IPS-15b (cell line): ENCODE measurements around the gene ART1.
"Not testable (repeated sequence)": the region's sequence is repeated elsewhere in the genome, so short reads cannot be mapped to it uniquely, and the experiment has no call there.

Experiments
- H3K27me3 ChIP-seq: one replicate; pipeline ENCODE4 v1.6.1; 2013; ENCODE audit warnings: low read length; ENCODE audit not compliant: control insufficient read depth, insufficient read depth
- H3K36me3 ChIP-seq: one replicate; pipeline ENCODE4 v1.6.1; 2013; ENCODE audit warnings: low read length; ENCODE audit not compliant: control insufficient read depth, insufficient read depth
- H3K4me1 ChIP-seq: one replicate; pipeline ENCODE4 v1.6.1; 2013; ENCODE audit warnings: mild to moderate bottlenecking, low read length; ENCODE audit not compliant: control insufficient read depth, insufficient read depth
- H3K4me3 ChIP-seq: one replicate; pipeline ENCODE4 v1.5.1; 2013; ENCODE audit warnings: low read depth, low read length
- H3K9ac ChIP-seq: one replicate; pipeline ENCODE4 v1.6.1; 2013; ENCODE audit warnings: low read depth, mild to moderate bottlenecking, low read length
- H3K9me3 ChIP-seq: one replicate; pipeline ENCODE4 v1.6.1; 2013; ENCODE audit warnings: mild to moderate bottlenecking, low read length; ENCODE audit not compliant: control insufficient read depth, insufficient read depth

Gene ART1

DNA sequence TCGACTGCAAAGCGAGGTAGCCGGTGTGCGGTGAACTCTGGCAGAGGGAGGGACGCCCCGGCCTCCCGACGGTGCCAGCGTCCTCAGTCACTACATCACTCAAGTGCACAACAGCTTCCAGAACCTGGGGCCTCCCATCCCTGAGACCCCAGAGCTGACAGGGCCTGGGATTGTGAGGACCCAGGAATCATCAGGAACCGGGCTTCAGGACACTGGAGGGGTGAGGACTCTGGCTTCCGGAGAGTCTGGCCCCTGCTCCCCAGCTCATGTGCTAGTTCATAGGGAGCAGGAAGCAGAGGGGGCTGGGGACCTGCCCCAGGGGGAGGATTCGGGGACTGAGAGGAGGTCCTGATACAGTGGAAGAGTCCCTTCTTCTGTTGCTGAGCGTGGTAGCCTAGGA, 7.7 kb upstream of the ART1 start:
- no peaks in the 10 kb centered on the region for H3K36me3 ChIP-seq
- no peak overlapping the region for H3K9ac ChIP-seq
- H3K4me3 ChIP-seq = no peak overlapping the region
- H3K27me3 ChIP-seq = peaks cover 6% of the 10 kb centered on the region
- no peaks in the 10 kb centered on the region for H3K9me3 ChIP-seq
- peaks cover 2% of the 10 kb centered on the region for H3K4me1 ChIP-seq

DNA sequence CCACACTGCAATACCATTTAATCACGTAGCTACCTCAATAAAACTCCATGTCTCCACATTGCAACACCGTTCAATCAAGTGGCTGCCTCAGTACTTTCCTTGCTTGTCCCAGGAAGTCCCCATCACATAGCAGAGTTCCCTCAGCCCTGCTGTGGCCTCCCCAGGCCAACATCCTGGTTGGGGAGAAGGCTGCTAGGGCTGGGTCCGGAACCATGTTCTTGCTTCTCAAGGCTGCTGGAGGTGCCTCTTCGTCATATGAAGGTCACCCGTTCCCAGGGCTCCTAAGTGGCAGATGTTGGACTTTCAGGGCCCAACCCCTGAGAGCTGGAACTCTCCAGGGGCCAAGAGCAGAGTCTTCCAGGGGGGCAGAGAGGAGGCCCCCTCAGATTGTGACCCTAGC, 6.4 kb upstream of the ART1 start:
- Histone ChIP-seq H3K9me3 (no peaks in the 10 kb centered on the region), H3K4me3 (no peak overlapping the region), H3K27me3 (peaks cover 6% of the 10 kb centered on the region), H3K36me3 (no peaks in the 10 kb centered on the region), H3K4me1 (peaks cover 2% of the 10 kb centered on the region), H3K9ac (no peak overlapping the region)

DNA sequence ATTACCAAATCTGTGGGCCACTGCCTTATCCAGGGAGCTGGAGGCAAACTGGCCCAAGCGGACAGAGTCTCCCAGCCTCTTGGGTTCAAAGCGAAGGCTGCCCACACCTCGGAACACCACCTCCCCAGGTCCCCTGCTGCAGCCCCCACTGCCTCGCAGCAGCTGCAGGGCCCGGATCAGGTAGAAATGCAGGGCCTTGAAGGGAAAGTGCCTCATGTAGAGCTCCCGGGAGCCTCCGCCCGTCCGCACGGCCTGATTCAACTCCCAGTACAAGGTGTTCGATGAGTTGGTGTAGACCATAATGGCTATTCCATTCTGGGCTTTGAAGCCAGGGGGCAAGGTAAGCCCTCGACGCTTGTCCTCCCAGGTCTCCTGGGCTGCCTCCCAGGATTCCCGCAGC, 5.1 kb upstream of the ART1 start:
- H3K4me1 ChIP-seq = peaks cover 2% of the 10 kb centered on the region
- H3K27me3 ChIP-seq = peaks cover 6% of the 10 kb centered on the region
- H3K9ac ChIP-seq = no peak overlapping the region
- no peaks in the 10 kb centered on the region for H3K9me3 ChIP-seq
- H3K36me3 ChIP-seq = no peaks in the 10 kb centered on the region
- H3K4me3 ChIP-seq = no peak overlapping the region

DNA sequence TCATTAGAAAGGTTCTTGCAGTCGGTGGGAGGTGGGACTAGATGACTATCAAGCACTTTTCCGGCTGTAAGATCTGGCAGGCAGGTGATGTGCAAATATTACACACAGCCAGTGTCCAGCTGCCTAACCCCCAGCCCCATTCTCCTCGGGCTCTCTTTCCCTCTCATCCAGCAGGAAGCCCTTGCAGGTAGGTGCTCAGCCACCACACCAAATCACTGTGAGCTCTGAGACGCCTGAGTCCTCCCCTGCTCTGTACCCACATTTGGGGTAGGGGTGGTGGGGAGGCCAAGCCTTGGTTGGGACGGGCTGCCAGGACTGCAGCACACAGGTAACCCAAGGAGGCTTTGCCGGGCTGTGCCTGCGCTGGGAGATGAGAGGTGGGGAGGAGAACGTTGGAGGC, 3.7 kb upstream of the ART1 start:
- Histone ChIP-seq H3K4me3 (peak overlapping the region; percentile 79), H3K9ac (peak overlapping the region; percentile 24)

DNA sequence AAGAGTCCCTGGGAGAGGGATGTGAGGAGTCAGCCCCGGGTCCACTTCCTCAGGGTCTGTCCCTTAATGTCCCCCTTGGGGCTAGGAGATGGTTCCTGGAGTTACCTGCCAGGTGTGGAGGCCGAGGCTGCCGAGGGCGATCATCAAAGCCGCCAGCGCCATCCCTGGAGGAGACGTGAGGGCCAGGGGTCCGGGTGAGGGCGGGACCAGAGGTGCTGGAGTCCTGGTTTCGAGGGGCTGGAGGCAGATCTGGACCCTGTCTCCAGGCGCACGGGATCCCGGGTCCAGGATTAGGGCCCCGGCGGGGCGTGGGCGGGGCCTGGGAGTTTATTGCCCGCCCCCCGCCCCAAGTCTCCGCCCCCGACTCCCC, 3.2 kb upstream of the ART1 start, which contains the start of gene ART5:
ART5 (minus strand) TSS at position 292 of the 370 bp plus-strand sequence; CDS start at position 162, 130 bp downstream.
- Histone ChIP-seq H3K9me3 (no peaks in the 10 kb centered on the region), H3K4me1 (peaks cover 2% of the 10 kb centered on the region), H3K4me3 (peak within 1 kb of the TSS; percentile 79), H3K36me3 (no peaks in the 10 kb centered on the region), H3K9ac (peak within 1 kb of the TSS; percentile 70), H3K27me3 (peaks cover 6% of the 10 kb centered on the region)

More for the DNA sequence above, 3.7 kb upstream of the ART1 start:
- peaks cover 6% of the 10 kb centered on the region for H3K27me3 ChIP-seq
- H3K36me3 ChIP-seq = no peaks in the 10 kb centered on the region
- H3K9me3 ChIP-seq = no peaks in the 10 kb centered on the region
- peaks cover 2% of the 10 kb centered on the region for H3K4me1 ChIP-seq

DNA sequence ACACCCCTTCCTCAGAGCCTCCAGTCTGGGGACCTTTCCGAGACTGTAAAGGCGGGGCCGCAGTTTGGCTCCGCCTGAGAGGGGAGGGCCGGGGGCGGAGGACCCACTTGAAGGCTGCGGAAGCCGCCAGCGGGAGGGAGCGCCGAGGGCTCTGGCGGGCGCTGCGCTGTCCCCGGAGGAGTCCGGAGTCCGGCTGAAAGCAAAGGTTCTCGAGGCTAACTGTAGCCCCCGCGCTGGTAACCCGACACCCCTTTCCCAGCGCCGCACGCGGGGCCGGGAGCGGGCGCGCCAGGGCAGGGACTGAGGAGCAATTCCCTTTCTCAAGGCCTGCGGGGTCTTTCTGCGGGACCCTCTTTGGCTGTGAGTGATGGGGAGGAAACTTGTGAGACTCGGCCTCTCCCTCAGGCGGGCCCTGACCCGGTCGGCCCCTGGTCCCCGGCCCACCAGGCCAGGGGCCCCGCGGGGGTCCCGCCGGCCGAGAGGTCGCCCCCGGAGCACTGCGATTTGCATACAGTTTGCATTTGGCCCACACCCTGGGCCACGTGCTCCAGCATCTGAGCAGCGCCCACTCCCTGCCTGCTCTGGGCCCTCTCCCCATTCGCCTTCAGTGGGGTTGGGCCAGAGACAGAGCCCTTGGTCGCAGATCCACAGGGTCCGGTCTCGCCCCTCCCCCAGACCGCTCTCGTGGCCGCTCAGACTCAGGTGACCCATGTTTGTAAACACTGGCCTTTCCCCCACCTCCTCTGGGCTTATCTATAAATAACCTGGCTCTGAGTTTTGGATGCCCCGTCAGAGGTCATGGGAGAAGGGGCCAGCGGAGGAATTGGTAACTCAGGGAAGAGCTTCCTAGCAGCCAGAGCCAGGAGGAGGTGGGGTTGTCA, 2.6 kb upstream of the ART1 start:
- H3K9ac ChIP-seq = peak overlapping the region; percentile 68
- H3K27me3 ChIP-seq = peaks cover 6% of the 10 kb centered on the region
- peak overlapping the region; percentile 70 for H3K4me3 ChIP-seq
- no peaks in the 10 kb centered on the region for H3K36me3 ChIP-seq
- H3K9me3 ChIP-seq = no peaks in the 10 kb centered on the region
- H3K4me1 ChIP-seq = peaks cover 2% of the 10 kb centered on the region

DNA sequence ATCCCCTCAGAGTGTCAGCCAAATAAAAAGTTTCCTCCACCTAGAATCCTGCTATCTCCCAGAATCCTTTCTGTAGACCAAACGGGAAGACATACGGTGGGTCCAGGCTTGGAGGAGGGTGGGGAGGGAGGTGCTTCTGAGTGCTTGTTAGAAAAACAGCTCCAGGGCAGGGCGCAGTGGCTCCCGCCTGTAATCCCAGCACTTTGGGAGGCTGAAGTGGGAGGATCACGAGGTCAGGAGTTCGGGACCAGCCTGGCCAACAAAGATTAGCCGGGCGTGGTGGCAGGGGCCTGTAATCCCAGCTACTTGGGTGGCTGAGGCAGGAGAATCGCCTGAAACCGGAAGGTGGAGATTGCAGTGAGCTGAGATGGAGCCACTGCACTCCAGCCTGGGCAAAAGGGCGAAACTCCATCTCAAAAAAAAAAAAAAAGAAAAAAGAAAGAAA, 1.8 kb upstream of the ART1 start:
- not testable (repeated sequence) for H3K36me3 ChIP-seq, H3K9me3 ChIP-seq, H3K4me1 ChIP-seq, H3K27me3 ChIP-seq
- Histone ChIP-seq H3K4me3 (peak overlapping the region; percentile 70), H3K9ac (peak overlapping the region; percentile 68)

DNA sequence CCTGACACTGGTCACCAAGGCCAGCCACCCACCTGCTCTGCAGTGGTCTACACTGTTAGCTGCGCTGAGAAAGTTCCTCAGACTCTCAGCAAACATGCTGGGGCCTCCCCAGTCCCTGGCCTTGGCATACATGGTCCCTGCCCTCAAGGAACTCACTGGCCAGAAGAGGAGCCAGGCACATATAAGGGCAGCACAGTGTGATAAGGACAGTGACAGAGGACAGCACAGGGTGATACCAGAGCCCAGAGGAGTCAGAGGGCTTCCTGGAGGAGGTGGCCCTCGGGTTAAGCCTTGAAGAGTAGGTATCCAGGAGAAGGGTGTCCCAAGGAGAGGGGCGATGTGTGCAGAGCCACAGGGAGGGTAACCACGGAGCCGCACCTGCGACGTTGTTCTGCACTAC, 624 bp downstream of the ART1 start:
- Histone ChIP-seq H3K27me3 (peaks cover 6% of the 10 kb centered on the region), H3K9ac (no peak overlapping the region), H3K9me3 (no peaks in the 10 kb centered on the region), H3K4me3 (no peak overlapping the region), H3K36me3 (no peaks in the 10 kb centered on the region), H3K4me1 (peaks cover 2% of the 10 kb centered on the region)

DNA sequence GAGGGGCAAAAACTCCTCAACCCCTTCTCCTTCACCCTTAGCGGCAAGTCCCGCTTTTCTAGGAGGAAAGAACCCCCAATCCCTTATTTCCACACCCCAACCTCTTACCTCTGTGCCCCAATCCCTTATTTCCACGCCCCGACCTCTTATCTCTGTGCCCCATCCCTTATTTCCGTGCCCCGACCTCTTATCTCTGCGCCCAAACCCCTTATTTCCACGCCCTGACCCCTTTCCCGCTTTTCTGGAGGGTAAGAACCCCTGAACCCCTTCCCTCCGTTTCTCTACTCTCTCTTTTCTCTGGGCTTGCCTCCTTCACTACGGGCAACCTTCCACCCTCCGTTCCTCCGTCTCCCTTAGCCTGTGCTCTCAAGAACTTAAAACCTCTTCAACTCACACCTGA, 3.9 kb downstream of the ART1 start:
- not testable (repeated sequence) for H3K4me1 ChIP-seq, H3K9ac ChIP-seq, H3K27me3 ChIP-seq, H3K9me3 ChIP-seq, H3K4me3 ChIP-seq, H3K36me3 ChIP-seq

DNA sequence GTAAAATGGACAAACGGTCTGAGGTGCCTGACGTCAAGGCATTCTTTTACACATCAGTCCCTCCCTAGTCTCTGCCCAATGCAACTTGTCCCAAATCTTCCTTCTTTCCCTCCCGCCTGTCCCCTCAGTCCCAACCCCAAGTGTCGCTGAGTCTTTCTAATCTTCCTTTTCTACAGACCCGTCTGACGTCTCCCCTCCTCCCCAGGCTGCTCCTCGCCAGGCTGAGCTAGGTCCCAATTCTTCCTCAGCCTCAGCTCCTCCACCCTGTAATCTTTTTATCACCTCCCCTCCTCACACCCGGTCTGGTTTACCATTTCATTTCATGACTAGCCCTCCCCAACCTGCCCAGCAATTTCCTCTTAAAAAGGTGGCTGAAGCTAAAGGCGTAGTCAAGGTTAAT, 4.4 kb downstream of the ART1 start:
- not testable (repeated sequence) for H3K27me3 ChIP-seq, H3K4me1 ChIP-seq, H3K4me3 ChIP-seq, H3K9ac ChIP-seq, H3K9me3 ChIP-seq, H3K36me3 ChIP-seq

DNA sequence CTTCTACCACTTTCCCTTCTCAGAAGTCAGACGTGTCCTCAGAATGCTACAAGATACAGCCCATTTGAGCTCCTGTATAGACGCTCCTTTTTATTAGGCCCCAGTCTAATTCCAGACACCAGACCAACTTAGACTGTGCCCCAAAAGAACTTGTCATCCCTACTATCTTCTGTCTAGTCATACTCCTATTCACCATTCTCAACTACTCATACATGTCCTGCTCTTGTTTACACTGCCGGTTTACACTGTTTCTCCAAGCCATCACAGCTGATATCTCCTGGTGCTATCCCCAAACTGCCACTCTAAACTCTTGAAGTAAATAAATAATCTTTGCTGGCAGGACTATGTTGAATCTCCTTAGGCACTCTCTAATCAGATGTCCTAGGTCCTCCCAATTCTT, 7.6 kb downstream of the ART1 start:
- H3K9ac ChIP-seq, H3K36me3 ChIP-seq, H3K9me3 ChIP-seq, H3K4me1 ChIP-seq, H3K4me3 ChIP-seq, H3K27me3 ChIP-seq: not testable (repeated sequence)

DNA sequence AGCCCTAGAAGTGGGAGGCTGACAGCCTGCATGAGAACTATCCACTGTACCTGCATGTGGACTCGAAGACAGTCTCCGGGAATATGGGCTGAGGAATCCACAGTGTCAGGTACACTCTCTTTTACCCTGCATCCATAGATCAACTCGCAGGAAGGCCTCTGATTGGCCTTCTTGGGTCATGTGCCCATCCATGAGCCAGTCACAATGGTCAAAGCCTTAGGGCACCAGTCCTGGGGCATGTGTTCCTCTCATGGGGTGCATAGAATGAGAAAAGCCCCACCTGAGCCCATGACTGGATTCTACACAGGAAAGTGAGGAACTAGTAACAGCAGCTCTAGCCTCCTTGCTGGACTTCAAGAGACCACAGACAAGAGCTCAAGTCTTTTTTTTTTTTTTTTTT, 10.6 kb downstream of the ART1 start:
- H3K36me3 ChIP-seq = no peaks in the 10 kb centered on the region
- H3K4me3 ChIP-seq = no peak overlapping the region
- no peaks in the 10 kb centered on the region for H3K9me3 ChIP-seq
- H3K27me3 ChIP-seq = peaks cover 5% of the 10 kb centered on the region
- H3K9ac ChIP-seq = no peak overlapping the region
- no peaks in the 10 kb centered on the region for H3K4me1 ChIP-seq
